ENCODE data around the gene FLNC.

Gene FLNC

GRCh38 chr7:128860158-128861073 is 30.2 kb downstream of the FLNC start:
- in situ Hi-C loops (cut with MboI; ENCODE audit: low sequenced_read_pairs) = no loop called here

GRCh38 chr7:128861957-128862570 is 31.9 kb downstream of the FLNC start:
- in situ Hi-C loops (cut with MboI; ENCODE audit: low sequenced_read_pairs) = no loop called here

- in situ Hi-C loops (cut with MboI; ENCODE audit: low sequenced_read_pairs) = no loop called here
Observed at GRCh38 chr7:128862571-128863432, 32.6 kb downstream of the FLNC start, which contains the start of gene ATP6V1F. ATP6V1F (plus strand) TSS chr7:128862856; CDS start chr7:128862905, 49 bp downstream.

DNA sequence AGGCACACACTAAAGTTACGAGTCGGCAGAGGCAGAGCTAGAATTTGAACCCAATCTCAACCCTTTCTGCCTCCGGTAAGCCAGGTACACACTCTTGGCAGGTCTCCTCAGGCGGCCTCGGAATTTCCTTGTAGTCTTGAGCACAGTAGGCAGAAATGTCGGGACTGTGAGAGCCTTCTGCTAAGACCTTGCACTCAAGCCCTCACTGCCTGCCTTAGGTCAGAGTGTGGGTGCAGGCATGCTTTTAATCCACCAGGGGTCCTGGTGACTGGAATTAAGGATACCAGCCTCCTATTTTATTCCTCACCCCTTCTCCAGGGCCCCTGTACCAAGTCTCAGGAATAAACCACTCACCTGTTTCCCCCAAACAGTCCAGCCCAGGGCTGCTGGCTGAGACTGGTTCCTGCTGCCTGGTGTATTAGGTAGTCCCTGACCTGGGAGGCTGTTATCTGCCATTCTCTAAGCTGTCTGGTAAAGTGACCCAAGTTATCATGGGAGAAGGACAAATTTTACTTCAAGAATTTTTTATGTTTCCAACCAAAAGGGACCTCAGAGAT is 33.3 kb downstream of the FLNC start:
- in situ Hi-C loops (cut with MboI; ENCODE audit: low sequenced_read_pairs) = no loop called here

DNA sequence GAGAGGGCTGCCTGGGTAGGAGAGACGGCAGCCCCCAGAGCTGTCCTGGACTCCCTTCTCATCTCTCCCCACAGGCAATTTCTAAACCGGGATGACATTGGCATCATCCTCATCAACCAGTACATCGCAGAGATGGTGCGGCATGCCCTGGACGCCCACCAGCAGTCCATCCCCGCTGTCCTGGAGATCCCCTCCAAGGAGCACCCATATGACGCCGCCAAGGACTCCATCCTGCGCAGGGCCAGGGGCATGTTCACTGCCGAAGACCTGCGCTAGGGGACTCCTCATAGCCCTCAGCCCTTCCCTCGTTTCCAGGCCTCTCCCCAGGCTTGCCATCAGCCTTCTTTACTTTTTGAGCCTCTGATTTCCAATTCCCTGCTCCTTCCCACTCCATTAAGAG is 35.1 kb downstream of the FLNC start:
- in situ Hi-C loops (cut with MboI; ENCODE audit: low sequenced_read_pairs) = no loop called here

- in situ Hi-C loops (cut with MboI; ENCODE audit: low sequenced_read_pairs) = no loop called here
Observed at GRCh38 chr7:128865996-128866877, 36.0 kb downstream of the FLNC start.

- in situ Hi-C loops (cut with MboI; ENCODE audit: low sequenced_read_pairs) = no loop called here
Observed at GRCh38 chr7:128867241-128867640, 37.0 kb downstream of the FLNC start.

GRCh38 chr7:128867842-128868623 is 37.8 kb downstream of the FLNC start:
- in situ Hi-C loops (cut with MboI; ENCODE audit: low sequenced_read_pairs) = no loop called here

DNA sequence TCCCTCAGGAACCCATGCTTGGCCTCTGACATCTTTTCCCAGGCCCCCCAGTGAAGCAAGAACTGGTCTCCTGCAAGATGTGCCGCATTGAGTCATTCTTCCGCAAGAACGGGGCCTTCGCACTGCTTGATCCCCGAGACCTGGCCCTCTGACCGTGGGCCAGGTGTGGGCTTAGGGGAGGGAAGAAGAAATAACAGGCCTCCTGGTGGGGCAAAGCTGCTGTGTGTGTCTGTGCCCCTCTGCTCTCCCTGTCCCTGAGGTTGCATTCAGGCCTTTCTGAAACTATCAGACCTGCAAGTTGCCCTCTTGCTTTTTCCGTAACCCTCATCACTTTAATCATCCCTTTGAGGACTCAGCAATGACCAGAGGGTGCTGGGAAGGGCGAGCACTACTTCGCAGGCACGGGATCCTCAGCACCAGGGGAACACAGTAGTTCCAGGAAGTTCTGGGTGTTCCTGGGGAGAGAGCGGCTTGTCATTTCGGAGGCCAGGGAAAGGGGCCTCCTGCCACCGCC is 38.5 kb downstream of the FLNC start:
- in situ Hi-C loops (cut with MboI; ENCODE audit: low sequenced_read_pairs) = no loop called here

DNA sequence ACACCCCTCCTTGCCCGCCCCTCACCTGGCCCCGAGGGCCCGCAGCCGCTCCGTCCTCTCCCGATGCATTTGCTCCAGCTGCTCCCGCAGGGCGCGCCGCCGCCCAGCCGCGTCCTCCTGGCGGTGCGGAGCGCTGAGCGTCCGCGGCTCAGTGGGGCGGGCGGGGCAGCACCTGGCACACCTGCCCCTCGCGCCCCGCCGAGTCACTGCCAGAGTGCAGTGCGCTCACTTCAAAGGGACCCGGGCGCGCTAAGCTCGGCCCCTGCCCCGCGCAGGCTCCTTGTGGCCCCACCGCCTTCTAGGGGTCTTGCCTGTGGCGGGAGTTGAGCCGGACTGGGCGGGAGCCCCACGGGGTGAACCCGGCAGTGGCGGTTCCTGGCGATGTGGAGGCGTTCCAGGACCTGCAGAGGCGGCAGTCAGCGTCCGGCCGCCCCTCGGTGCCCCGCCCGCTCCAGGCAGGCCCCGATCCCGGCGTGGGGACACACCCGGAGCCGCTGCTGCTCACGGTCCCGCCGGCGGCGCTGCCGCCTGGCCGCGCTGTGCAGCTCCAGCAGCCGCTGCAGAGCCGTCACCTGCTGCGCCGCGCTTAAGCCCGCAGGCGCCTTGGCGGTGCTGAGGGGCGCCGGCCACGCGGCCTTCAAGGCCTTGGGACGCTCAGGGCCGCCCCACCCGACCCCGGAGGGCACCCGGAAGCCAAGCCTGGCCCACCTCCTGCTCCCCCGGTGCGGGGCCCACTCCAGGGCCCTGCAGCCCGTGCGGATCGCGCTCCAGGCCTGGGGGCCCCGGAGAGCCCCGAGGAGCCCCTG is 39.1 kb downstream of the FLNC start:
- in situ Hi-C loops (cut with MboI; ENCODE audit: low sequenced_read_pairs) = no loop called here

GRCh38 chr7:128869944-128870285 is 39.7 kb downstream of the FLNC start:
- in situ Hi-C loops (cut with MboI; ENCODE audit: low sequenced_read_pairs) = no loop called here

GRCh38 chr7:128871050-128871449 is 40.8 kb downstream of the FLNC start:
- in situ Hi-C loops (cut with MboI; ENCODE audit: low sequenced_read_pairs) = no loop called here

DNA sequence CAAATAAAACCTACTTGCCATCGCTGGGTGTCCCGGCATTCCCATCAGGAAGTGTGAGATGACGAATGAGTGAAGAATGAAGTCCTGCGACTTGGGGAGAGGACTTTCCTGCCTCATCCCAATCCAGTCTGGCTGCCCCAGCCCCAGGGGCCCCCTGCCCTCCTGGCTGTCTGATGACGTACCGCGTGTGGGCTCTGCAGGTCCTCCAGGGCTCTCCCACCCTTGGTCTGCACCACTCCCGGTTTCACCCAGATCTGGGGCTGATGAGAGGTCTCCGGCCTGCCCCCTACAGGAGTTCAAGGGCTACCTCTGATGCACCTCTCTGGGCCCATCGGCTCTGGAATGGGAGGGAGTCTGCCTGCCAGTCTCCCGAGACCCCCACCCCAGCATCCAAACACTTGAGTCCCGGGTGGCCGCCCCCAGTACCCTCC is 42.2 kb downstream of the FLNC start:
- in situ Hi-C loops (cut with MboI; ENCODE audit: low sequenced_read_pairs) = no loop called here

DNA sequence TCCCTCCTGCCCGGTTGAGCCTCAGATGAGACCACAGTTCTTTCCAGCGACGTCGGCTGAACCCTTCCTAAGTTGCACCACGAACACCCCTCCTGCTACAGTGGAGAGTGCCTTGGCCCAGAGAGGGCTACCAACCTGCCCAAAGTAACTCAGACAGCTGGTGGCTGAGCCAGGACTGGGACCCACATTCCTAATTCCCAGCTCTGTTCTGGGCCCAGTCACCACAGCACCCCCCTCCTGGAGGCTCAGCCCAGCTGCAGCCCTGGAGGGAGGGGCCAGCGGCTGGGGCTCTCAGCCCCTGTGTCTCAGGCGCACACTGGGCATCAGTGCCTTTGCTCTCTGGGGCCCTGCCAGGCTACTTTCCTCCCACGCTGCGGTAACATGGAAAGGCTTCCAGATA is 43.0 kb downstream of the FLNC start:
- in situ Hi-C loops (cut with MboI; ENCODE audit: low sequenced_read_pairs) = no loop called here

- in situ Hi-C loops (cut with MboI; ENCODE audit: low sequenced_read_pairs) = no loop called here
Observed at GRCh38 chr7:128874140-128875031, 44.2 kb downstream of the FLNC start.

- in situ Hi-C loops (cut with MboI; ENCODE audit: low sequenced_read_pairs) = no loop called here
Observed at GRCh38 chr7:128875523-128875948, 45.3 kb downstream of the FLNC start.

DNA sequence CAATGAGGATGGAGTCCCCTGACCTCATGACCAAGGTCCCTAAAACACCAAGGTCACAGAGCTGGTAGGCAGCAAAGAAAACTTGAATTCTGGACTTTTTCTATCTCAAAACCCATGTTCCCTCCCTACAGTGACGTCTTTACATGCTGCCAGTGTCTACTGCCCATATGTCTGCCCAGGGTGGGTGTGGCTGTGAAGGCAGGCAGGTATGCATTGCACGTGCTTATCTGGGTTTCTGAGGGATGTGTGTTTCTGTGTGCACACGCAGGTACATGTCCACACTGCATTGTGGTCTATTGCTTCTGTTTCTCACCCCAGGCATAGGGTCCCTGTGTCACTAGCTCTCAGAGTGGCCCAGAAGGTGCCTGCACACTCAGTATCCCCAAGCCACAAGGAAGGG is 45.9 kb downstream of the FLNC start:
- in situ Hi-C loops (cut with MboI; ENCODE audit: low sequenced_read_pairs) = no loop called here

All from hTERT RPE-1 (cell line).